Neural cell (in vitro differentiated cells): ENCODE results near the gene ARID3B. TPM values are rescaled to one million over a fixed set of nuclear protein-coding genes. Genes with fewer than 3 reads are reported as not detected.

Source experiments
- H2AFZ ChIP-seq: fragments of 200-600, 300-800 bp; sonication (generic), shearing (Covaris generic); 2 replicates; pipeline ENCODE4 v1.6.0; 2014; ENCODE audit warnings: low read depth, mild to moderate bottlenecking, antibody characterized with exemption, low read length, moderate library complexity
- H3F3A ChIP-seq: fragments of 200-600 bp; shearing (Covaris generic); 2 replicates; pipeline ENCODE4 v1.6.1; 2016; ENCODE audit warnings: mild to moderate bottlenecking, moderate library complexity, mixed read lengths, antibody characterized with exemption, low read length; ENCODE audit not compliant: insufficient read depth, poor library complexity, severe bottlenecking
- H3K27ac ChIP-seq: fragments of 200-600, 300-800 bp; sonication (generic), shearing (Covaris generic); 2 replicates; pipeline ENCODE4 v1.5.1; 2014; ENCODE audit warnings: mild to moderate bottlenecking, low read length, moderate library complexity
- H3K27me3 ChIP-seq: fragments of 300-800, 200-600 bp; sonication (generic), shearing (Covaris generic); 2 replicates; pipeline ENCODE4 v1.6.0; 2014; ENCODE audit warnings: mild to moderate bottlenecking, low read depth, low read length, moderate library complexity; ENCODE audit not compliant: insufficient read depth
- H3K36me3 ChIP-seq: fragments of 300-800, 200-600 bp; sonication (generic), shearing (Covaris generic); 2 replicates; pipeline ENCODE4 v1.5.1; 2014; ENCODE audit warnings: mild to moderate bottlenecking, antibody characterized with exemption, low read length, moderate library complexity; ENCODE audit not compliant: insufficient read depth
- H3K4me2 ChIP-seq: fragments of 300-800, 200-600 bp; sonication (generic), shearing (Covaris generic); 2 replicates; pipeline ENCODE4 v1.6.0; 2014; ENCODE audit warnings: mild to moderate bottlenecking, low read length
- H3K4me3 ChIP-seq: fragments of 300-800, 200-600 bp; sonication (generic), shearing (Covaris generic); 2 replicates; pipeline ENCODE4 v1.5.1; 2014; ENCODE audit warnings: mild to moderate bottlenecking, low read length, moderate library complexity
- H3K79me2 ChIP-seq: fragments of 200-600 bp; shearing (Covaris generic); replicated peaks from 2 replicates; pipeline ENCODE4 v1.6.0; 2014; ENCODE audit warnings: mild to moderate bottlenecking, low read length, moderate library complexity; ENCODE audit not compliant: insufficient read depth
- H3K9ac ChIP-seq: fragments of 300-800, 200-600 bp; sonication (generic), shearing (Covaris generic); 2 replicates; pipeline ENCODE4 v1.6.1; 2016; ENCODE audit warnings: mild to moderate bottlenecking, low read length, mixed read lengths
- H3K9me2 ChIP-seq: fragments of 200-600 bp; shearing (Covaris generic); 2 replicates; pipeline ENCODE4 v1.6.1; 2016; ENCODE audit warnings: mild to moderate bottlenecking, low read length, mixed read lengths; ENCODE audit not compliant: insufficient read depth
- H3K9me3 ChIP-seq: fragments of 200-600, 300-800 bp; sonication (generic), shearing (Covaris generic); 2 replicates; pipeline ENCODE4 v1.6.1; 2016; ENCODE audit warnings: mild to moderate bottlenecking, mixed run types, low read length, moderate library complexity, mixed read lengths
- H4K20me1 ChIP-seq: fragments of 200-600 bp; shearing (Covaris generic); 2 replicates; pipeline ENCODE4 v1.6.1; 2016; ENCODE audit warnings: mild to moderate bottlenecking, mixed run types; ENCODE audit not compliant: insufficient read depth
- EP300 ChIP-seq: fragments of 450-650 bp; conservative IDR thresholded peaks from 2 replicates; pipeline ENCODE4 v1.6.1; 2014; ENCODE audit warnings: antibody characterized with exemption, mild to moderate bottlenecking, moderate library complexity; ENCODE audit not compliant: poor library complexity, severe bottlenecking
- EZH2 ChIP-seq: fragments of 200-600, 300-800 bp; shearing (Covaris generic), sonication (generic); IDR thresholded peaks from 2 replicates; pipeline ENCODE4 v1.6.1; 2014; ENCODE audit warnings: antibody characterized with exemption, low read length, borderline replicate concordance, mild to moderate bottlenecking; ENCODE audit not compliant: insufficient read depth, poor library complexity, severe bottlenecking
- MXI1 ChIP-seq: fragments of 450-650 bp; conservative IDR thresholded peaks from 2 replicates; pipeline ENCODE4 v1.6.1; 2014; ENCODE audit warnings: antibody characterized with exemption, mild to moderate bottlenecking; ENCODE audit not compliant: poor library complexity, severe bottlenecking
- POLR2AphosphoS5 ChIP-seq: IDR thresholded peaks from 2 replicates; pipeline ENCODE4 v1.6.1; 2012
- RAD21 ChIP-seq: fragments of 450-650 bp; conservative IDR thresholded peaks from 2 replicates; pipeline ENCODE4 v1.6.1; 2014; ENCODE audit warnings: antibody characterized with exemption, mild to moderate bottlenecking, moderate library complexity
- SMC3 ChIP-seq: fragments of 450-650 bp; conservative IDR thresholded peaks from 2 replicates; pipeline ENCODE4 v1.6.1; 2014; ENCODE audit warnings: antibody characterized with exemption, mild to moderate bottlenecking, moderate library complexity; ENCODE audit not compliant: poor library complexity
- TAF1 ChIP-seq: IDR thresholded peaks from 2 replicates; pipeline ENCODE4 v1.6.1; 2012; ENCODE audit warnings: low read depth
- polyA plus RNA-seq: library from polyadenylated mRNA; depleted of rRNA; stranded (reverse); fragments of >200 nt; gene quantifications from 2 replicates; pipeline ENCODE4 v1.2.3, GENCODE V29; 2014
- TF ChIP-seq, protein P1 (sequence below): fragments of 450-650 bp; IDR thresholded peaks from 2 replicates; pipeline ENCODE4 v1.5.1; 2014; ENCODE audit warnings: antibody characterized with exemption, mild to moderate bottlenecking, moderate library complexity; ENCODE audit not compliant: poor library complexity, severe bottlenecking
- TF ChIP-seq, protein P2 (sequence below): IDR thresholded peaks from 2 replicates; pipeline ENCODE4 v1.6.1; 2012; ENCODE audit warnings: borderline replicate concordance

ARID3B gene
- polyA plus RNA-seq, 1 donor from 2014 or later = 11.2 TPM

DNA sequence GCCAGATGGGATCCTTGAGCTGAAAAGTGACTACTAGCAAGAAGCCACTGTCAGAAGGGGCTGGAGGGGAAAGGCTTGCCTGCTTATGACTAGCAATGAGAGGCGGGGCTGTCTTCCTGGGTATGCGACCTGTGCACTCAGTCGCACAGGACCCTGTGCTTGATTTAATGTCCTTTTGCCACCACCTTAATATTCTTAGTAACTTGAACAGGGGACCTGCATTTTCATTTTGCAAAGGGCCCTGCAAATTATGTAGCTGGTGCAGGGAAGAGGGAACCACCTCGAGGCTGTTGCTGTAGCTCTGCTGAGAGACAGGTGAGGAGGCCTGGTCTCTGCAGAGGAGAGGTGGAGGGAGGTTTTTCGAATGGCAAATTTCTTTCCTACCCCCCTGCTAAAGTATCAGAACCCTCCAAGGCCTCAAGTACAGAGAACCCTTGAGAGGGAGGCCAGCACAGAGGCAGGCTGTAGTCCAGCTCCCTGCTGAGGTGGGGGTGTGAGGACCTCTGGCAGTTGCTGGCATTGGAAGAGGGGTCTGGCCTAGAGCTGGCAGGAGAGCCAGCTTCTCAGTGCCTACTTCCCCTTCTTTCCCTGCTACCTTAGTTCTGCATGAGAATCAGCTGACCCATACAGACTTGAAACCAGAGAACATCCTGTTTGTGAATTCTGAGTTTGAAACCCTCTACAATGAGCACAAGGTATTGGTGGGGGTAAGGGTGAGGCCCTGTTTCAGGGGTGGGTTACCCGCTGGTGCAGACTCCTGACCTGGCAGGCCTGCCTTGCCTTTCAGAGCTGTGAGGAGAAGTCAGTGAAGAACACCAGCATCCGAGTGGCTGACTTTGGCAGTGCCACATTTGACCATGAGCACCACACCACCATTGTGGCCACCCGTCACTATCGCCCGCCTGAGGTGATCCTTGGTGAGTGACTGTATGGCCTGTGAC, 86.0 kb downstream of the ARID3B start:
- Histone ChIP-seq H3K79me2 (no peaks in the 10 kb centered on the region), H4K20me1 (no peaks in the 10 kb centered on the region), H3K4me2 (no peak overlapping the region), H3K27ac (no peak overlapping the region), H3K9me2 (no peaks in the 10 kb centered on the region), H3F3A (no peaks in the 10 kb centered on the region), H3K27me3 (no peaks in the 10 kb centered on the region), H3K36me3 (no peaks in the 10 kb centered on the region), H3K4me3 (no peak overlapping the region), H3K9me3 (no peaks in the 10 kb centered on the region), H2AFZ (no peak overlapping the region), H3K9ac (no peak overlapping the region)
- TF ChIP-seq, protein P1, sequence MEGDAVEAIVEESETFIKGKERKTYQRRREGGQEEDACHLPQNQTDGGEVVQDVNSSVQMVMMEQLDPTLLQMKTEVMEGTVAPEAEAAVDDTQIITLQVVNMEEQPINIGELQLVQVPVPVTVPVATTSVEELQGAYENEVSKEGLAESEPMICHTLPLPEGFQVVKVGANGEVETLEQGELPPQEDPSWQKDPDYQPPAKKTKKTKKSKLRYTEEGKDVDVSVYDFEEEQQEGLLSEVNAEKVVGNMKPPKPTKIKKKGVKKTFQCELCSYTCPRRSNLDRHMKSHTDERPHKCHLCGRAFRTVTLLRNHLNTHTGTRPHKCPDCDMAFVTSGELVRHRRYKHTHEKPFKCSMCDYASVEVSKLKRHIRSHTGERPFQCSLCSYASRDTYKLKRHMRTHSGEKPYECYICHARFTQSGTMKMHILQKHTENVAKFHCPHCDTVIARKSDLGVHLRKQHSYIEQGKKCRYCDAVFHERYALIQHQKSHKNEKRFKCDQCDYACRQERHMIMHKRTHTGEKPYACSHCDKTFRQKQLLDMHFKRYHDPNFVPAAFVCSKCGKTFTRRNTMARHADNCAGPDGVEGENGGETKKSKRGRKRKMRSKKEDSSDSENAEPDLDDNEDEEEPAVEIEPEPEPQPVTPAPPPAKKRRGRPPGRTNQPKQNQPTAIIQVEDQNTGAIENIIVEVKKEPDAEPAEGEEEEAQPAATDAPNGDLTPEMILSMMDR = no peak
- no peak for TF ChIP-seq RAD21
- no peak for TF ChIP-seq EZH2
- TF ChIP-seq EP300 = no peak
- no peak for TF ChIP-seq SMC3
- no peak for TF ChIP-seq TAF1
- TF ChIP-seq POLR2AphosphoS5 = no peak
- no peak for TF ChIP-seq MXI1
- TF ChIP-seq, protein P2, sequence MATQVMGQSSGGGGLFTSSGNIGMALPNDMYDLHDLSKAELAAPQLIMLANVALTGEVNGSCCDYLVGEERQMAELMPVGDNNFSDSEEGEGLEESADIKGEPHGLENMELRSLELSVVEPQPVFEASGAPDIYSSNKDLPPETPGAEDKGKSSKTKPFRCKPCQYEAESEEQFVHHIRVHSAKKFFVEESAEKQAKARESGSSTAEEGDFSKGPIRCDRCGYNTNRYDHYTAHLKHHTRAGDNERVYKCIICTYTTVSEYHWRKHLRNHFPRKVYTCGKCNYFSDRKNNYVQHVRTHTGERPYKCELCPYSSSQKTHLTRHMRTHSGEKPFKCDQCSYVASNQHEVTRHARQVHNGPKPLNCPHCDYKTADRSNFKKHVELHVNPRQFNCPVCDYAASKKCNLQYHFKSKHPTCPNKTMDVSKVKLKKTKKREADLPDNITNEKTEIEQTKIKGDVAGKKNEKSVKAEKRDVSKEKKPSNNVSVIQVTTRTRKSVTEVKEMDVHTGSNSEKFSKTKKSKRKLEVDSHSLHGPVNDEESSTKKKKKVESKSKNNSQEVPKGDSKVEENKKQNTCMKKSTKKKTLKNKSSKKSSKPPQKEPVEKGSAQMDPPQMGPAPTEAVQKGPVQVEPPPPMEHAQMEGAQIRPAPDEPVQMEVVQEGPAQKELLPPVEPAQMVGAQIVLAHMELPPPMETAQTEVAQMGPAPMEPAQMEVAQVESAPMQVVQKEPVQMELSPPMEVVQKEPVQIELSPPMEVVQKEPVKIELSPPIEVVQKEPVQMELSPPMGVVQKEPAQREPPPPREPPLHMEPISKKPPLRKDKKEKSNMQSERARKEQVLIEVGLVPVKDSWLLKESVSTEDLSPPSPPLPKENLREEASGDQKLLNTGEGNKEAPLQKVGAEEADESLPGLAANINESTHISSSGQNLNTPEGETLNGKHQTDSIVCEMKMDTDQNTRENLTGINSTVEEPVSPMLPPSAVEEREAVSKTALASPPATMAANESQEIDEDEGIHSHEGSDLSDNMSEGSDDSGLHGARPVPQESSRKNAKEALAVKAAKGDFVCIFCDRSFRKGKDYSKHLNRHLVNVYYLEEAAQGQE = no peak

DNA sequence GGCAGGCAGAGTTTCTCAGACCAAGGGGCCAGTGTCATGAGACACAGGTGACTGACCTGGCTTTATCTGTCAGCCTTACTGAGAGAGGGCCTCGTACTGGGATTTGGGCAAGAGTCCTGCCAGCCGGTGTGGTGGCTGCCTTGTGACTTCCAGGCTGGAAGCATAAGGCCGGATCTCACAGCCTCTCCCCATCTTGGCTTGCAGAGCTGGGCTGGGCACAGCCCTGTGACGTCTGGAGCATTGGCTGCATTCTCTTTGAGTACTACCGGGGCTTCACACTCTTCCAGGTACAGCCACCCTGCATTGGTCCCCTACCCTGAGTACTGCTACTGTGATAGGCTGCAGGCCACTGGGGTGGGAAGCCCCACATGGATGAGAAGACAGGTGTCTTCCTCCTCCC, 86.7 kb downstream of the ARID3B start:
- no peaks in the 10 kb centered on the region for H3K36me3 ChIP-seq

More for the DNA sequence above, 86.7 kb downstream of the ARID3B start:
- H3K9me2 ChIP-seq = no peaks in the 10 kb centered on the region
- no peak overlapping the region for H3K4me2 ChIP-seq
- no peaks in the 10 kb centered on the region for H3K9me3 ChIP-seq
- H3K27ac ChIP-seq = no peak overlapping the region
- H3K27me3 ChIP-seq = no peaks in the 10 kb centered on the region
- no peak overlapping the region for H2AFZ ChIP-seq
- H4K20me1 ChIP-seq = no peaks in the 10 kb centered on the region
- TF ChIP-seq EP300 (no peak), EZH2 (no peak), MXI1 (no peak), SMC3 (no peak), TAF1 (no peak), RAD21 (no peak), POLR2AphosphoS5 (no peak)
- TF ChIP-seq, protein P2 = no peak
- TF ChIP-seq, protein P1 = no peak
- H3F3A ChIP-seq = no peaks in the 10 kb centered on the region
- no peak overlapping the region for H3K4me3 ChIP-seq
- H3K9ac ChIP-seq = no peak overlapping the region
- H3K79me2 ChIP-seq = no peaks in the 10 kb centered on the region
